AG09319 (cell line): ENCODE measurements around the gene TMEM63B.
"Not testable (repeated sequence)": the region's sequence is repeated elsewhere in the genome, so short reads cannot be mapped to it uniquely, and the experiment has no call there.

Experiments
- DNase-seq: peaks from one replicate; pipeline ENCODE4 v3.0.0-alpha.2; 2010; ENCODE audit warnings: low read depth; ENCODE audit errors: extremely low read depth
- CTCF ChIP-seq: IDR thresholded peaks from 2 replicates; pipeline ENCODE4 v1.5.1; 2011; ENCODE audit warnings: low read depth, mild to moderate bottlenecking, inconsistent platforms, low read length, moderate library complexity

TMEM63B gene

GRCh38 chr6:44194326-44194725 lies 67.0 kb downstream of the TMEM63B start:
- no peak for TF ChIP-seq CTCF
- no peak for DNase-seq

- DNase-seq: not testable (repeated sequence)
Measured at GRCh38 chr6:44196351-44196750, 69.0 kb downstream of the TMEM63B start.

GRCh38 chr6:44198684-44199083 lies 71.3 kb downstream of the TMEM63B start:
- DNase-seq: no peak
- TF ChIP-seq CTCF: no peak

GRCh38 chr6:44199883-44200282 lies 72.5 kb downstream of the TMEM63B start:
- no peak for TF ChIP-seq CTCF
- DNase-seq: no peak

- DNase-seq: no peak
- no peak for TF ChIP-seq CTCF
Measured at GRCh38 chr6:44201200-44201599, 73.8 kb downstream of the TMEM63B start.

- DNase-seq: no peak
- no peak for TF ChIP-seq CTCF
Measured at GRCh38 chr6:44201638-44202303, 74.4 kb downstream of the TMEM63B start.

- DNase-seq: no peak
- no peak for TF ChIP-seq CTCF
Measured at GRCh38 chr6:44202332-44202971, 75.1 kb downstream of the TMEM63B start.
